ENCODE measurements around the gene KLK8.

KLK8 gene, protein sequence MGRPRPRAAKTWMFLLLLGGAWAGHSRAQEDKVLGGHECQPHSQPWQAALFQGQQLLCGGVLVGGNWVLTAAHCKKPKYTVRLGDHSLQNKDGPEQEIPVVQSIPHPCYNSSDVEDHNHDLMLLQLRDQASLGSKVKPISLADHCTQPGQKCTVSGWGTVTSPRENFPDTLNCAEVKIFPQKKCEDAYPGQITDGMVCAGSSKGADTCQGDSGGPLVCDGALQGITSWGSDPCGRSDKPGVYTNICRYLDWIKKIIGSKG

DNA sequence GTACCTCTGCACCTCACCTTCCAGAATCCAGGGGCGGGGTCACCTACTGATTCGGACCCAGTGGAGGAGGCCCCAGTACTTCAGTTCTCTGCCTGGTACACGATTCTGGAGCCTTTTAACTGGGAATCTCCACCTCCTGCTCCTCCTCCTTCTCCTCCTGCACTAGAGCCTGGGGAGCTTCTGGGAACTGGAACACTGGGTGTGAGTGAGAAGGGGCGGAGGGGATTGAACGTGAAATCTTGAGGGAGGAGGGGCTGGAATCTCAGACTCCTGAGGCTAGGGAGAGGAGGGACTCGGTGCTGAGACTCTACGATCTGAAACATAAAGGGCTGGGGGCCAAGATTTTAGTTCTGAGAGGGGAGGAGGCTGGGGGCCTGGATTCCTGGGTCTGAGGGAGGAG, at the start of gene KLK8:
KLK8 (minus strand) TSS at position 90 of the 400 bp plus-strand sequence. CDS start 437 bp downstream, outside the sequence.
- no peak for DNase-seq (ENCODE audit: low spot score)

DNA sequence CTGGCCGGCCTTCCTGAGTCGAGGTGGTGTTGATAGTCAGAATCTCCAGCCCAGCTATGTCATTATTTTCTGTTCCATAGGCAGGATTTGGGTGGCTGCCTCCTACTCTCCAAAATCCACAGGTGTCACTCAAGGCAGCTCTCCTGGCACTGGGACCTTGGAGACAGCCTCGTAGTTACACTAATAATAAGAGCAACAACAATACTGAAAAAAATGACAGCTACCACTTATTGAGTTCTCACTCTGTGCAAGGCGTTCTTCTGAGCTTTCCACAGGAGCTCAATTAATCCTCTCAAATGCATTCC, 45.6 kb upstream of the KLK8 start:
- DNase-seq (ENCODE audit: low spot score), result no peak

DNA sequence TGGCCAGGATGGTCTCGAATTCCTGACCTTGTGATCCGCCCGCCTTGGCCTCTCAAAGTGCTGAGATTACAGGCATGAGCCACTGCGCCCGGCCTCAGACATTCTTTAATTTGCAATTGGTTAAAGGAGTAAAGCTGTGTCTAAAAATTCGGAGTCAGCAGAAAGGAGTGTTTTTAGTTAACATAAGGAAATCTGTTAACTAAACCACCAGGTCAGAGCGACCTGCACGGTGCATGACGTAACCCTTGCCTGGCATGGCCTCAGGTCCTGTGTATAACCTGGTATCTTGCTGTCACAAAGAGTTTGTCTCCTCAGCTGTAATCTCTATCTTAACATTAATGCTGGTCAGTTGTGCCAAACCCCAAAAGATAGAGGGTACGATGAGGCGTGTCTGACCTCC, 42.9 kb upstream of the KLK8 start:
- DNase-seq (ENCODE audit: low spot score), result no peak

DNA sequence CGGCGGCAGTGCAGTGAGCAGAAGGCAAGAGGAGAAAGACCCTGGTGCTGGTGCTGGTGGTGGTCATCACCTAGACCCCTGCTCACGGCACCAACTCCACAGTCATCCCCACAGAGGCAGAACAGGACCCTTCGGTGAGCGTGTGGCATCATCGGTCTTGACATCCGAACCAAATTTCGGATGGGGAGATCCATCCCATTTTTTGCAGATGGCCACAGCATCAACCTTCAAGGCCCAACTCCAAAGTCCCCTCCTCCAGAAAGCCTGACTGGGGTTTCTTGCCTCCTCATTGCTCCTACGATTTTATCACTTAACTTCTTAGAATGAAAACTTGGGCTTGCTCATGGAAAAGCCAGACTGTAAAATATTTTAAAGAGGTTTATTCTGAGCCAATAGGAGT, 42.1 kb upstream of the KLK8 start:
- DNase-seq (ENCODE audit: low spot score), result no peak

DNA sequence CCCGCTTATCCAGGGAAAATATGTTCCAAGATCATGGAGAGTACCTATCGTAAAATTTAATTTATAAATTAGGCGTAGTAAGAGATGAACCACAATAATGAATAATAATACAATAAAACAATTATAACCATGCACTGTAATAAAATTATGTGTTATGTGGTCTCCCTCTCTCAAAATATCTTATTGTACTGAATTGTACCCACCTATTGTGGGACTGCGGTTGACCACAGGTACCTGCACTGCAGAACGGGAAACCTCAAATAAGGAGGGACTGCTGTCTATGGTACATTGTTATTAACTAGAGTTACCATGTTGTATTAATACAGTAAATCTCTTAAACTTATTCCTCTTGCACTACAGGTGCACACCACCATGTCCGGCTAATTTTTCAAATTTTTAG, 38.7 kb upstream of the KLK8 start:
- no peak for DNase-seq (ENCODE audit: low spot score)

DNA sequence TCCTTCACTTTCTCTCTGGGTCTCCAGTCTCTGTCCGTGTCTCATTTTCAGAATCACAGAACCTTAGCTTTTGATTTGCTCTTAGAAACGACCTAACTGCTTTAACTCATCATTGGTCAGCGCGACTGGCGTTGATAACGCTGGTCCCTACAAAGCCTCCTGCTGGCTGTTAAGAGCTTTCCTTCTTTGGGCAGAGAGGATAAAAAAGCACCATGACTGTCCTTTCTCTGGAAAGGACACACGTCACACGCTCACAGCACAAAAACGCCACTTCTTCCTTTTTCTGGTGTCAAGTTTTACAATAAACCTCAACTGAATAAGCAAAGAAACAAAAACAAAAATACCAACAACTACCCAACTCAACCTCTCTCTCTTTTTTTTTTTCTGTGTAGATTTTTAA, 35.1 kb upstream of the KLK8 start:
- no peak for DNase-seq (ENCODE audit: low spot score)

DNA sequence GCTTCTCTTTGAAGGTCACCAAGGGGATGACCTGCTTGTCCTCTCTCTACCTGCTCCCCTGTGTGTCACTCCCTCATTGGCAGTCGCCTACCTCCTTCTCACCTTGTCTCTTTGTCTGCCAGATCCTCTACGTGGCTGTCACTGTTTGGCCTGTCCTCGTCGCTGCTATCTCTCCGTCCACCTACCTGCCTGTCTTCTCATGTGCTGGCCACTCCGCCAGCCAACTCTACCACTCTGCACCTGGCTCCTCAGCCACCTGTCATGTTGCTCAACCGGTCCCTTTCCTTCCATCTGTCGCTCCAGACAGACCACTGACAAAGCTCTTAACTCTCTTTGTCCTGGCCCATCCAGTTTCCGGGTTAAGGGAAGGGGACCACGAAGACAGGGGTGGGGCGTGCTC, 33.3 kb upstream of the KLK8 start, which contains the start of gene KLK12:
KLK12 (minus strand) TSS at position 299 of the 400 bp plus-strand sequence. CDS start 381 bp downstream, outside the sequence.
- no peak for DNase-seq (ENCODE audit: low spot score)

DNA sequence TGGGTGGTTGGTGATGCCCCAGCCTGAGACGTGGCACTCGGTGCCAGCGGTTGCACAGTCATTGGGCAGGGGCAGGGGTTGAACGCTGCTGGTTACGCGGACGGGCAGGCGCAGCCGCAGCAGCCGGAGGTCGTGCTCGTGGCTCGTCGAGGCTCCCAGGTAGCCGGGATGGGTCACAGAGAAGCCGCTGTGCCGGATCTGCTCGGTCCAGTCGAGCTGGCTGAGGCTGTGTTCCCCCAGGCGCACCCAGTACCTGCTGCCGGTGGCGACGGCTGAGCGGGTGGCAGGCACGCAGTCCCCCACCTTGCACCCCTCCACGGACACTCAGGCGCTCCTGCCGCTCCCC, 30.4 kb upstream of the KLK8 start:
- DNase-seq (ENCODE audit: low spot score), result no peak

DNA sequence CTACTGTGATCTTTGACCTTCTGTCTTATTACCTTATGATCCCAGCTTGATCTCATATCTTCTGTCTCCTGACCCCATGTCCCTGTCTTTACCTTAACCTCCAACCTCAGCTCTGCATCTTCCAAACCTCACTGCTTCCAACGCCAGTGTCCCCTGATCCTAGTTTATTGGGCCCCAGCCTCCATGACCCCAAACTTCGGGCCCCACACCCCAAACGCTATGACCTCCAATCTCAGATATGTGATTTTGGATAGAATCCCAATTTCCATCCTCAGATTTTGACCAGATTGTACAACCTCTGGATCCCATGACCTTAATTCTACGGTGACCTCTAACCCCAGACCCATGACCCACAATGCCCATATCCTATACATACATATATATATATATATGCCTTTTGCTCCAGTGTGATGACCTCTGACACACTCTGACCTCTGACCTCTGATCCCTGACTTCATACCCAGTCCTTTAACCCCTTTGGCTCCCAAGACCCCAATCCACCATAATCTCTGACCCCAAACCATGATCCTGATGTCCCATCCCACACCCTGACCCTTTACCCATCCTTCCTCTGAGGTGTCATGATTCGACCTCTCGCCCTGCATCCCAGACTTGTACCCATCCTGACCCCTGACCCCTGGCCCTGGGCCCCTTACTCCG, 29.9 kb upstream of the KLK8 start:
- no peak for DNase-seq (ENCODE audit: low spot score)

DNA sequence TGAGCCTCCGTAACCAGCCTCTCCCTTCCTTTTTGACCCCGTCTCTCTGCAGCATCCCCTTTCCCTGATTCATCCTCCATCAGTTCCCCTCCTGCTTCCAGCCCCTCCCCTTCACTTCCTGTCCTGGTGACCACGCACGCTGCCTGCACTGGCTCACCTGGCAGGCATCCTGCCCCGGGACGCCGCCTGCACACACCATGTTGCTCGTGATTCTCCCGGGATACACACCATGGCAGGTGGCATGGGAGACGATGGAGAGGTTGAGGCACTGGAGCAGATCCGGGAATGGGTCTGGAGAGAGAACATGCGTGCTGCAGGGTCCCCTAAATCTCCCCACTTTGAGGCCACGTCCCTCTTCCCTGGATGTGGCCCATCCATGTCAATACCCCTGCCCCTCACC, 29.2 kb upstream of the KLK8 start:
- no peak for DNase-seq (ENCODE audit: low spot score)

DNA sequence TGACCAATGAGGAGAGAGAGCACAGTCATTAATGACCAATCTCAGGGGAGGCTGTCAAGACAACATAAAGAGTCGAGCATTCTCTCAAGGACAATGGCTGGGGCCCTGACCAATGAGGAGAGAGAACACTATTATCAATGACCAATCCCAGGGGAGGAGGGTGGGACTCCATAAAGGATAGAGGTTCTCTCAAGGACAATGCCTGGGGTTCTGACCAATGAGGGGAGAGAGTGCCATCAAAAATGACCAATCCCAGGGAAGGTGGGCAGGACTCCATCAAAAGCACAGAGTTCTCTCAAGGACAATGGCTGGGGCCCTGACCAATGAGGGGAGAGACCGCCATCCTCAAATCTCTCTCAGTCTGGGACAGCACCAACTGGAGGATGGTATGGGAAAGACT, 28.3 kb upstream of the KLK8 start:
- no peak for DNase-seq (ENCODE audit: low spot score)

DNA sequence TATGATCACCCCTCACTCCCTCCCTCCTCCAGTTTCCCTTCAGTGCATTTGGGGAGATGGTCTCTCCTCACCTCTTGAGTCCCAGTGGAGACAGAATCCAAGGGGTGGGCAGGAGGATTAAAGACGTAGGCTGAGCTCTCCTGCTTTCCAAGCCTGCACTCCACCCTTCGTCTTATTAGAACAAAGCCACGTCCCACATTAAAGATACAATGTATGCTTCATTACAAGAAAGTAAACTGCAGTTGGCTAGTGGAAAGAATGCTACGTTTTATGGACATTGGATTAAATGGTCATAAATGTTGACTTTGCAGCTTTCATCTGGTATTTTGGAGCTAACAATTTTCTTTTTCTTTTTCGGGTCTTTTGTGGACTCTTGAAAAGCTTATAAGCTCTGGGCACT, 26.5 kb upstream of the KLK8 start:
- no peak for DNase-seq (ENCODE audit: low spot score)

DNA sequence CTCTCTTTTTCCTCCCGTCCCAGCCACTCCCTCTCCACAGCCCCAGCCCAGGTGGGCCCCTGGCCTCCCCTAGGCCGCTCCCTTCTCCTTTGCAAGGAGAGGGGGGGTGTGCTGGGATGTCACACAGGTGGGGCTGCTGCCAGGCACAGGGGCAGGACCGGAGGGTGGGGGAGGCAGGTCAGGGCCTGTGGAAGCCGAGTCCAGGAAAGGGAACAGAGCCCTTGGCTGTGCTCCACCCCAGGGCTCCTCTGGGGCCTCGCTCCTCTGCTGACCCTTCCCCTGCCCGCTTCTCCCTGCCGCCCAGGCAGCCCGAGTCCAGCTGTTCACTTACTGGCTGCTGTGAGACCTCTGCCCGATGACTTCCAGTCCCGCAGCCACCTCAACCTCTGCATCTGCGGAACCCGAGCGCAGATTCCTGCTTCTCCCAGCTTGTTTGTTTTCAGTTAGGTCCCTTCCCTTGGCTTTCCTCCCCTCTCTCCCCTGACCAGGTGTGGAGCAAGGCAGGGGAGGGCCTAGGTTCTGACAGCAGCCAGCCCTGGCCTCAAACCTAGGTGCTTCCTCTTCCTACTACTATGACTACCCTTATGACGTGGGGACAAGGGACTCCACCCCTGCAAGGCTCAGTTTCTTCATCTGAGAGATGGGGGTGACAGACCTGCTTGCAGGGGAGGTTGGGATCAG, 25.9 kb upstream of the KLK8 start:
- DNase-seq (ENCODE audit: low spot score), result no peak

DNA sequence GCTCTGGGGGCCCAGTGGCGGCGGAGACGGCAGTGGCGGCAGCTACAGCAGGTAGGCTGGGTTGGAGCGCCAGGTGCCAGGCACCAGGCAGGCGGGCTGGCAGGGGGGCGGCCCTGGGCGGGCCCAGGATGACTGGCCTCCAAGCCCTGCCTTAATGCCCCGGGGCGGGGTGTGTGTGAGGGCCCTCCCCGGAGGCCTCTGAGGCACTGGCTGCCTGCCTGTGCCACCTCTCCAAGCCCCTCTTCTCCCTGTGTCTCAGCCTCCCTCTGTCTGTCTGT, 25.1 kb upstream of the KLK8 start, which contains the start of gene KLK11:
KLK11 (minus strand) TSS at position 63 of the 278 bp plus-strand sequence. CDS start 985 bp downstream, outside the sequence.
- DNase-seq (ENCODE audit: low spot score), result no peak

DNA sequence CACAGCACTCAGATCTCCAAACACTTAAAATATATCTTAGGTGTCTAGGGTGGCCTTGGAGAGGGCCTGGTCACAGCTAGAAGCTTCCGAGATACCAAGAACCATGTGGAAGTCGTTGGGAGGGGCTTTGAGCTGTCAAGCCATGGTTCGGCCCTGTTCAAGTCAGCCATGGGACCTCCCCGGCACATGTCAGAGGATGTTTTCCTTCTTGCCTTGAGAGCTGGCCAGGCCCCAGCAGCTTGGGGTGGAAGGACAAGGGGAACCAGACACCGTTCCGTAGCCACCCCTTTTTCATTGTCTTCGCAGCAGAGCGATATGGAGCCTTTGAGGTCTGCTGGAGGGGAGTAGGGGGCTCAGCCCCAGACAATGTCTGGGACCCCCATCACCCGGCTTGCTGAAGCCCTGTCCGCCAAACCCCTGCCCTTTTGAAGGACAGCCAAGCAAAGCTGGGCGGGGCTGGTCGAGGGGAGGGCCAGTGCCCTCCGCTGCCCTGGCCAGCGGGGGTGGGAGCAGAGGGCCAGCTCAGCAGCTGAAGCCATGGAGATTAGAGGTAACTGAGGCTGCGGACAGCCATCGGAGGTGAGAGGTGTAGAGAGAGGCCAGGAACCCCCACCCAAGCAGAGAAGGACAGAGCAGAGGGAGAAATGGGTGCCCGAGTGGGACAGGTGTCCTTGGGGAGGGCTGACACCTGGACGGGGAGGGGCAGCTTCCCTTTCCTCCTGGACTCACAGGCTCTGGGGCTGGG, 24.6 kb upstream of the KLK8 start:
- no peak for DNase-seq (ENCODE audit: low spot score)

DNA sequence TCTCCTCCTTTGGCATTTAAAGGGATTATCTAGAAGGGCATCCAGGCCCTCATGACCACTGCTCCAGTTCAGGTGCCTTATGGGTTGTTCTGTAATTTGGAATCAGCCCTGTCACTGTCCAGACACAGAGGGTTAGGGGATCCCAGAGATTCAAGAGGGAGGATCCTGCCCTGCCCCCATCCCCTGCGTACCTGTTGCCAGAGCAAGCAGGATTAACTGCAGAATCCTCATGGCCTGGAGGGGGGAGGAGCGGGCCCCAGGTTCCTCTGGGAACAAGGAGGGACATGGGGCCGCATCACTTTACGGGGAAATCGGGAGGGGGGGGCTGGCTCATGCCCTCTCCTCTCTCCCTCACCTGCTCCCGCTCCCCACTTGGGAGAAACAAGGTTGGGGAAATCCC, 24.0 kb upstream of the KLK8 start:
- DNase-seq (ENCODE audit: low spot score), result no peak

DNA sequence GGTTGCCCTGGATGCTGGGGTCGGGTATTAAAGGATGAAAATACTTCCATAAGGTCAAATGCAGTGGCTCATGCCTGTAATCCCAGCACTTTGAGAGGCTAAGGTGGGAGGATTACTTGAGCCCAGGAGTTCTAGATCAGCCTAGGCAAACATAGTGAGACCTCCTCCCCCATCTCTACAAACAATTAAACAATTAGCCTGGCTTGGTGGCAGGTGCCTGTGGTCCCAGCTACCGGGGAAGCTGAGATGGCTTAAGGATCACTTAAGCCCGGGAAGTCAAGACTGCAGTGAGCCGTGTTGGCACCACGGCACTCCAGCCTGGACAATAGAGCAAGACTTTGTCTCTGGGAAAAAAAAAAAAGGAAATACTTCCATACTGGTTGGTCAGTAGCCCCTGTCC, 23.5 kb upstream of the KLK8 start:
- DNase-seq (ENCODE audit: low spot score), result no peak

DNA sequence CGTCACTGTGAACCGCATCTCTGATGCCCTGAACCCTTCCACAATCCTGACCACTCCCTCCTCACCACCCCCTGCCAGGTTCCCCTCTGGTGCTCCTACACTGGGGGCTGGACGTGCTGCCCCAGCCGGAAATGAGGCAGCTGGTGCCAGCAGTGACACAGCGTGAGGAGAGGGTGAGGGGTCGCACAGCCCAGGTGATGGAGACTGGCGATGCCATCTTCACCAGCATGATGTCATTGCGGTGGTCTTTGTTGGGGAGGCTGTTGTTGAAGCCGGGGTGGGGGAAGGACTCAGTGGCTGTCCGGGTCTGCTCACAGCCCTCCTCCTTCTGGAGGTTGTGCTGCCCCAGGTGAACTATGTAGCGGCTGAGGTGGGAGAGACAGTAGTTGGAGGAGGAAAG, 22.5 kb upstream of the KLK8 start:
- no peak for DNase-seq (ENCODE audit: low spot score)

DNA sequence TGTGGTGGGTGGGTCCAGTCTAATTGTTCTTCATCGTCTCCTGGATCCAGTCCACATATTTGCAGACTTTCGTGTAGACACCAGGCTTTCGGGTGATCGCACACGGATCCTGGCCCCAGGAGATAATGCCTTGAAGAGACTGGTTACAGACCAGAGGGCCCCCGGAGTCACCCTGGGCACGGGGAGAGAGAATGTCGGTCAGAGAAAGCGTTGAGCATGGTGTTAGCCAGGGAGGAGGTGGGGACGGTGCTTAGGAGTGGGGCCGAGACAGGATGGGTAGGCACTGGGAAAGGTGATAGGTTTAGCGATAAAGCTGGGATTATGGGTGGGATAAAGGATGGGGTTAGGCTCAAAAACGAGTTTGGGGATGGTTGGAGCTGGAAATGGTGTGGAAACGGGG, 21.1 kb upstream of the KLK8 start:
- DNase-seq (ENCODE audit: low spot score), result no peak

DNA sequence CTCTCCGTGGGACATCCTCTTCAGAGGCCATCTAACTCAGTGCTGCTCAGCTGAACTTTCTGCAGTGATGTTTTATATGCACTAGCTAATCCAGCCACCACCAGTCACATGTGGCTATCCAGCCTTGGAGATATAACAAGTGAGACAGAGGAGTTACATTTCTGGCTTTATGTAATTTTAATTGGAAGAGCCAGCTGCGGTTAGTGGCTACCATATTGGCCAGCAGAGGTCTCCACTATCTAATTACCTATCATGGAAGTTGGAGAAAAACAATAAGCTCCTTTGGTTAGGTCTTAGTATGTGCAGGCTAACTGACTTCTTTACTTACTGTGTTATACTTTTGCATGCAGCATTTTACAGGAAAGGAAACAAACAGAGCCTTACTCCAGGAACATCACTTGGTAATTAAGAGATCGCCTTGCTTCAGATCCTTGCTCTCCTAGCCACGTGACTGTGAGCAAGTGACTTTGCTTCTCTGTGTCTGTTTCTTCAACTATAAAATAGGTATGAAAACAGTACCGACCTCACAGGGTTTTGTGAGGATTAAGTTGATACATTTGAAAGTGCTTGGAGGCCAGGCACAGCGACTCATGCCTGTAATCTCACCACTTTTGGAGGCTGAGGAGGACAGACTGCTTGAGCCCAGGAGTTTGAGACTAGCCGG, 19.7 kb upstream of the KLK8 start:
- DNase-seq (ENCODE audit: low spot score), result no peak

DNA sequence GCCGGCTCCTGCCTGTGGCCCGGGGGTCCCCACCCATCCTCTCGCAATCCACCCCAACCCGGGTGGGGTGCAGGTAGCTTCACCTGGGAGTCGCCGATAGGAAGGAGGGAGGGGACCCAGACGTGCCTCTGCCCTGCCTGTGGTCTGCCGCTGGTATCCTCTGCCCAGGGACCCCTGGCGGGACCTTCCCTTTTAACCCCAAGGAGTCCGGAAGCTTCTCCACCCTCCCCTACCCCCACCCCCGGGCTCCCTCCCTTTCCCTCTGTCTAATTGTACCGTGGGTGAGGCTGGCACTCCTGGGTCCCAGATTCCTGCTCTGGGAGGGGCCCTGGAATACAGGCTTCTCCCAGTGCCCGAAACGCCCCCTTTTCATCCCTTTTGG, 18.1 kb upstream of the KLK8 start, which contains the start of gene KLK10:
KLK10 (minus strand) TSS at position 166 of the 382 bp plus-strand sequence. CDS start 579 bp downstream, outside the sequence.
- DNase-seq (ENCODE audit: low spot score), result no peak

Measured in left forelimb (tissue), 1 donor.